Large intestine (tissue), 3 donors: ENCODE data around the gene SNAPC2. TPM values are rescaled to one million over a fixed set of nuclear protein-coding genes. Genes with fewer than 3 reads are reported as not detected.
"Not testable (repeated sequence)": the region's sequence is repeated elsewhere in the genome, so short reads cannot be mapped to it uniquely, and the experiment has no call there.

Source experiments
- DNase-seq, 2 donors: peaks; one replicate each; pipeline versions ENCODE4 v3.0.0 to v3.0.0-alpha.2; 2013
- H3K27ac ChIP-seq: one replicate; pipeline ENCODE4 v1.5.1; 2013; ENCODE audit warnings: low read length
- H3K27me3 ChIP-seq: 2 replicates; pipeline ENCODE4 v1.6.1; 2013; ENCODE audit warnings: low read length; ENCODE audit not compliant: control insufficient read depth, insufficient read depth
- H3K36me3 ChIP-seq: 2 replicates; pipeline ENCODE4 v1.6.1; 2013; ENCODE audit warnings: low read length; ENCODE audit not compliant: control insufficient read depth, insufficient read depth
- H3K4me1 ChIP-seq: one replicate; pipeline ENCODE4 v1.6.1; 2013; ENCODE audit warnings: low read length; ENCODE audit not compliant: control insufficient read depth, insufficient read depth
- H3K4me3 ChIP-seq: one replicate; pipeline ENCODE4 v1.5.1; 2013; ENCODE audit warnings: low read length
- H3K9me3 ChIP-seq: one replicate; pipeline ENCODE4 v1.6.1; 2013; ENCODE audit warnings: mild to moderate bottlenecking, low read depth, low read length, moderate library complexity; ENCODE audit not compliant: control insufficient read depth
- WGBS: methylation state at CpG from one replicate; pipeline ENCODE4 v1.1.5; 2013; ENCODE audit warnings: low lambda C conversion rate; ENCODE audit not compliant: insufficient coverage; 5-methylcytosine and 5-hydroxymethylcytosine counted together
- polyA plus RNA-seq: library from polyadenylated mRNA; unstranded; fragments of 120-200 nt; gene quantifications from one replicate; pipeline ENCODE4 v1.2.1, GENCODE V29; 2013

Gene SNAPC2
- polyA plus RNA-seq, 1 donor = 15.7 TPM

DNA sequence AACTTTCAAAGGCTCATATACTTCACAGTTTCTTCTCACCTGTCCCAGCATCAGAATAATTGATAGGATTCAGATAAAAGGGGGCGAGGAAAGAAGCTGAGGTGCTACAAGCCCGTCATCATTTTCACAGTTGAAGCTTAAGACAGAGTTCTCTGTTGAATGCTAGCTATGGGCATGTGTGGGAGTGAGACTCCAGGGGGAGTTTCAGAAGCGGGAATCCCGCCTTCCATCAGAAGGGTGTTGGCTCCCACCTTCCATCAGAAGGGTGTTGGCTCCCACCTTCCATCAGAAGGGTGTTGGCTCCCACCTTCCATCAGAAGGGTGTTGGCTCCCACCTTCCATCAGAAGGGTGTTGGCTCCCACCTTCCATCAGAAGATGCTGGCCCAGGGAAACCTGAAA, 40.9 kb downstream of the SNAPC2 start:
- H3K27me3 ChIP-seq, H3K9me3 ChIP-seq, H3K4me3 ChIP-seq, DNase-seq, H3K27ac ChIP-seq: not testable (repeated sequence)
- Histone ChIP-seq H3K36me3 (peaks cover 66% of the 10 kb centered on the region), H3K4me1 (peaks cover 12% of the 10 kb centered on the region)
- no CpG with 5 or more reads among the region's 4 CpGs for WGBS

DNA sequence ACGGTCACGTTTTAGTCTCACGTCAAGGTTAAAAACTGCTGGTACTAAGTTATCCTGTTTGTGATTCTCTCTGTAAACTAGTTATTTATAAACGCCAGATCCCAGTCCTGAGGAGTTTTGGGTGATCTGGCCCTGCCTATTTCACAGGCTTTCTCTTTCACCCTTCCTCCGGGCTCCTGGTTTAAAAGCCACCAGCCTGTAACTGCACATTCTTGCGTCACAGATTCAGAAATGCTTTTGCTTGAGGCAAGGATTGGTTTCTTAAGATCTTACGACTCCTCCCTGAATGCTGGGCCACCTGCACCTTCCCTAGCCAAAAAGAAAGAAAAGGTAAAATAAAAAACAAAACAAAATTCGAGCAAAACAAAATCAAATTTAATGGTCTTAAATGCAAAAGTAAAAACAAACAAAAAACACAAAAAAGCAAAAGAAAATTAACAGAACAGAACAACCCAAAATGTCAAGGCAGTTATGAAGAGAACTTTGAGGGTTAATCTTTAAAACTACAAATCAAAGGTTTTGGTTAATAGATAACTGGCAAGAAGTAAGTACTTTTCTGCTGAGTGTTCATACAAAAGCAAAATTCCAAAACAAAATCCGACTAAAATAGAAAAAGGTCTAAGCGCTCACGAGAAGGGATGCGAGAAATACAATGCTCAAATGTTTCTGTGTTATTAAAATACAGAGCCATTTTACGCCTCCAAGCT, 41.9 kb downstream of the SNAPC2 start:
- no peak for DNase-seq
- peaks cover 12% of the 10 kb centered on the region for H3K4me1 ChIP-seq
- H3K36me3 ChIP-seq = peaks cover 76% of the 10 kb centered on the region
- H3K9me3 ChIP-seq = peaks cover 2% of the 10 kb centered on the region
- no peak overlapping the region for H3K4me3 ChIP-seq
- WGBS = 42% methylated on average over 9 of the region's 13 CpGs
- H3K27me3 ChIP-seq = no peaks in the 10 kb centered on the region
- no peak overlapping the region for H3K27ac ChIP-seq

DNA sequence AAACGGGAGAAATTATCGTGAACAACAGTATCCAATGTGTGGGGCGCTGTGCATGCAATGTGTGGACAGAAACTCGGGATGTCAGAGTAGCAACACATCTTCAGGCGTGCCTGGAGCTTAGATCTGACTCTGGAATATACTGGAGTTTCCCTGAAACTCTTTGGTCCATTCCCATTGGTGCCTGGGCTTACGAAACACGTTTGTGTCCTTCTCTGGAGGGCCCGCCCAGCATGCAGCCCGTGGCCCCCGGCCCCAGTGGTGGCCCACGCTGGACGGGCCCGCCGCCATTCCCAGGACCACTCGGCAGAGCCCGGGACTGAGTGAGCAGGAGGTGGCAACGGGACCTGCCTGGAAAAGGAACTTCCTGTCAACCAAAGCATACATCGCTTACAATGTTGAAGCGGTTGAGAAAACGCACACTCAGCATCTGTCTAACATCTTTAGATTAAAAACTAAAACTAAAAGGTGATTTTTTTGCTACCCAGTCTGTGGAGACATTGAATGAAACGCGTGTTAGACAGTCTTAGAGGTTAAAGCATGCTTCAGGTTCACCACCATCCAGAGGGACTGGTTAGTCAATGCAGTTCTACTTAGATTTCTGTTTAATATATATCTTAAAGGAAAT, 42.6 kb downstream of the SNAPC2 start:
- peaks cover 12% of the 10 kb centered on the region for H3K4me1 ChIP-seq

DNA sequence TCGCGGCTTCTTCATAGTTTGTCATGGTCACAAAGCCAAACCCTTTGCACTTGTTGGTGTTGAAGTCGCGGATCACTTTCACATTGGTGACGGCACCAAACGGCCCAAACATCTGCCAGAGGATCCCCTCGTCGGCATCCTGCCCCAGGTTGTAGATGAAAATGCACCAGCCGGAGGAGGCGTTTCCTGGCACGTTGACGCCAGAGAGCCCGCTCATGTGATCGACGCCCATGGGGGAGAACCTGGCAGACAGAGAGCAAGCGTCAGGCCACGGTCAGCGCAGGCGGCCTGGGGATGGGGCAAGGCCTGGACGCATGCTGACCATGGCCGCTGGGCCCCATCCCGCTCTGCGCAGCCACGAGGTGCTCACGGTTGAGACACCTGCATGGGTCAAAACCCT, 43.4 kb downstream of the SNAPC2 start:
- Histone ChIP-seq H3K36me3 (peaks cover 79% of the 10 kb centered on the region), H3K27me3 (no peaks in the 10 kb centered on the region), H3K4me3 (no peak overlapping the region), H3K9me3 (peaks cover 2% of the 10 kb centered on the region), H3K4me1 (peaks cover 12% of the 10 kb centered on the region), H3K27ac (no peak overlapping the region)
- DNase-seq = no peak
- WGBS = no CpG with 5 or more reads among the region's 25 CpGs

More for the DNA sequence above, 42.6 kb downstream of the SNAPC2 start:
- Histone ChIP-seq H3K36me3 (peaks cover 79% of the 10 kb centered on the region), H3K4me3 (no peak overlapping the region), H3K9me3 (peaks cover 2% of the 10 kb centered on the region), H3K27ac (no peak overlapping the region), H3K27me3 (no peaks in the 10 kb centered on the region)
- peak in 1 of 2 donors; percentile 25 for DNase-seq
- no CpG with 5 or more reads among the region's 22 CpGs for WGBS

DNA sequence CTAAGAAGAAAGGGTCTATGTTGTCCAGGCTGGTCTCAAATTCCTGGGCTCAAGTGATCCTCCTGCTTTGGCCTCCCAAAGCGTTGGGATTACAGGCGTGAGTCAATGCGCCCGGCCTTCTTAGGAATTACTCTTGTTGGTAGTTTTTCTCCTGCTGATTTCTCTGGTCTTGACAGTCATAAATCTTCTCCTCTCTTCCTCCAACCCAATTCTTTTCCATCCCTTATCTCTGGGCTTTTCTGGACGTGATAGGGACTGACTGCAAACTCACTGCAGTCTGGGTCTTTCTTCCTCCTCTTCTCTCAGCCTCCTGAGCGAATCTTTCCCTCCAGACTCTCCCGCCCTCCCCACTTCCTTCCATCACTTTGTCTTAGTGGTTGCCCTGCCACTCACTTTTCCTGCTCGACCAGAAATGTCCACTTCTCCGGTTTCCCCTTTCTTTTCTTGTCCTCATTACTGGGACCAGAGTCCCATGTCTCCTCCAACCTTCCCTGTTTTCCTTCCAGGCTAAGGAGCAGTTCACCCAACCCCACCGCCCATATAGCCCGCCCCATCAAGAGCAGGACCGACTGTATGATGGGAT, 45.2 kb downstream of the SNAPC2 start:
- H3K36me3 ChIP-seq = peaks cover 85% of the 10 kb centered on the region
- 62% methylated on average over 3 of the region's 12 CpGs for WGBS

DNA sequence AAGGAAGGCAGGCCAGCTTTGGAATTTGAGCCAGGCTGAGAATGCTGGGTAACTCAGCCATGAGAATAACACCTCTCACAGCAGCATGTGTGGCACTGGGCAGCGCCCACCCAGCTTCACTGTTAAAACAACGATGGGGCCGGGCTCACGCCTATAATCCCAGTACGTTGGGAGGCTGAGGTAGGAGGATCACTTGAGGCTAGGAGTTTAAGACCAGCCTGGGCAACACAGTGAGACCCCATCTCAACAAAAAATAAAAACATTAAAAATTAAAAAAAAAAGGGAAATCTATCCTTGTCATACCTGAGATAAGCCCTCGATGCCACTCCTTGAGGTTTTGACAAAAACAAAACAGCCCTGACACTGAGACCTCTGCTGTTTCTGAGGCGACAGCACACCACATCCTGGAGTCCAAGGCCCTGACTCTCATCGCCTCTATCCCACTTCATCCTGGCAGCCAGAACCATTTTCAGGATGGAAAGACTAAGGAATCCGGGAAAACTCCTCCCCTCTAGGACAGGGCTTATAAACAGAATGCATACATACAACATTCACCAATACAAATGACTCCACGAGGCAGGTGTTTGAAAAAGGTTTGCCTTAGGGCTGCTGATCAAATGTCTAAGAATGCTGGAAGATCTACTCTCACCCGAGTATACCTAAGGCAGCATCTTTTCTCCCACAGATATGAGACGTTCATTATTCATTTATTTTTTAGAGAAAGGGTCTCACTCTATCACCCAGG, 46.0 kb downstream of the SNAPC2 start:
- Histone ChIP-seq H3K27ac (no peak overlapping the region), H3K36me3 (peaks cover 81% of the 10 kb centered on the region), H3K4me1 (peaks cover 12% of the 10 kb centered on the region), H3K9me3 (peaks cover 2% of the 10 kb centered on the region), H3K4me3 (no peak overlapping the region), H3K27me3 (no peaks in the 10 kb centered on the region)
- DNase-seq = no peak
- WGBS = 100% methylated on average over 1 of the region's 12 CpGs

More for the DNA sequence above, 45.2 kb downstream of the SNAPC2 start:
- Histone ChIP-seq H3K27ac (no peak overlapping the region), H3K4me1 (peaks cover 12% of the 10 kb centered on the region), H3K9me3 (peaks cover 2% of the 10 kb centered on the region), H3K27me3 (no peaks in the 10 kb centered on the region), H3K4me3 (no peak overlapping the region)
- DNase-seq = no peak

DNA sequence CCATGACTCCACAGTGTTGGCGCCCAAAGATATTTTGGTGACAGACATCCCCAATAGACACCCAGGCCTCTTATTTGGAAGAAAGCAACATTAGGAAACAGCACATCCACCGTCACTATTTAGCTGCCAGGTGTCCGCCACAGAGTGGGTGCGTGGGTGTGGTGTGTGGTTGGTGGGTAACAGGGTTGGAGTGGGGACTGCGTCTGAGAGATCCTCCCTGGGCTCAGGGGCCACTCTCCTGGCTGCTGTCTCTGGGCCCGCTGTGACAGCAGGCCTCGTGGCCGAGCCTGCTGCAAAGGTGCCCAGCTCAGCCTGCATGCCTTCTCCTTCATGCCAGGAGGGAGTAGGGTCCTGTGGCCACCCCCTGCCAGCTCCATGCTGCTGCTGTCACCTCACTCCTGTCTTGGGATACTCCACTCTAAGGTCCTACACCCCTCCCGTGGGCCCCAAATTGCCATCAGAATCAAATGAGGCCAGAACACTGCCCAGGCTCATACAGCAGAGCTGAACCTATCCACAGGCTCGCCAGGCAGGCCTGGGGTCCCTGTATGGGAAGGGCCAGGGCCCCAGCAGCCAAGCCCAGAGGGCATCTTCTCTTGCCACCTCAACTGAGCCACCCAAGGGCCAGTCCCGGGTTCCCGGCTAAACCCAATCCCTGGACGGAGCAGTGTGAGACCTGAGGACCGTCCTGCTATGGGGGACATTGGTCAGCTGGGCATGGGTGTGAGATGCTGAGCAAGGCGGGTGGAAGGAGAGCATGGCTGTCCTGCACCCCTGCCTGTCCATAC, 48.1 kb downstream of the SNAPC2 start:
- H3K36me3 ChIP-seq = peaks cover 80% of the 10 kb centered on the region
- no CpG with 5 or more reads among the region's 15 CpGs for WGBS
- no peak overlapping the region for H3K27ac ChIP-seq
- no peaks in the 10 kb centered on the region for H3K27me3 ChIP-seq
- no peak overlapping the region for H3K4me3 ChIP-seq
- H3K4me1 ChIP-seq = no peaks in the 10 kb centered on the region
- H3K9me3 ChIP-seq = peaks cover 2% of the 10 kb centered on the region
- DNase-seq = no peak

DNA sequence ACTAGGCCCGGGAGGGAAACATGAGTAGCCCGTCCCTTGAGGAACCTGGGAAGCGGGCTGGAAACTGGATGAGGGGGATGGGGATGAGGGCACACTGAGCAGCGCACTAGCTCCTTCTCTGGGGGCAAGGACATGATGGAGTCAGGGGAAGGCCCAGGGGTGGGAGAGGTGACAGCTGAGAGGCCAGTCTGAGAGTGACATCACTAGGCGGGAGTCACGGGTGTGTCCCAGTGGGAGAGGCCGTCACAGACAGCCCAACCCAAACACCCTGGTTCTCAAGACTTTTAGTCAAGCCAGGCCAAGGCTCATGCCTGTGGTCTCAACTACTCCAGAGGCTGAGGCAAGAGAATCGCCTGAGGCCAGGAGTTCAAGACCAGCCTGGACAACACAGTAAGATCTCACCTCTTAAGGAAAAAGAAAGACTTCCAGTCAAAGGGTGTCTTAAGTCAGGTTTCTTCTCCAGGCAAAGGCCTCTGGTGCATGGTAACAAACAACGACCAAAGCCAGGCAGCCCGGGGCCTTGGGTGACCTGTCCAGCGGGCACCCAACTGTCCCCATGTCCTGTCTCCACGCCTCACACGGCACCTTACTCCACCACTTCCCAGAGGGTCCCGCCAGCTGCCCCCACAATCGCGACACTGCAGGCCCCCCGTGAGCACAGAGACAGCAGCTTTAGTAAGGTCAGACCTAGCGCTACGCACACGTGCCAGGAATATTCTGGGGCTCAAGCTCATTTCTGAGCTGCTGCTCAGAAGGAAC, 48.8 kb downstream of the SNAPC2 start:
- H3K27ac ChIP-seq = no peak overlapping the region
- H3K36me3 ChIP-seq = peaks cover 79% of the 10 kb centered on the region
- no peaks in the 10 kb centered on the region for H3K27me3 ChIP-seq
- DNase-seq = no peak
- no peaks in the 10 kb centered on the region for H3K9me3 ChIP-seq
- no peaks in the 10 kb centered on the region for H3K4me1 ChIP-seq
- no CpG with 5 or more reads among the region's 20 CpGs for WGBS
- H3K4me3 ChIP-seq = no peak overlapping the region

DNA sequence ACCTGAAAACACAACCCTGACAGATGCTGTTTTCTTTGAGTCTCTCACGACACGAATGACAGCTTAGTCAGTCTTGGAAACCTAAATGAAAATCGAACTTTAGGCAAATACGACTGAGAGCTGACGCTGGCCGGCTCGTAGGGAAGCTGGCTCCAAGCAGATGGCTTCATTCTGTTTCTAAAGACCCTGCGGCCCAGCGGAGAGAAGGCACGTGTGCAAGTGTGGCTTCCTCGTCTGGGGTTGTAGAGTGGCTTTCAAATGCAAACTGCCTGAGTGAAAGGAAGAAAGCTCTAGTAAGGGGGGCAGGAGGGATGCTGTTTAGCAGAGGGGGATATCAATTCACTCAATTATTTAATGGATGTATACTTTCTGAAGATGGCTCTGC, 49.4 kb downstream of the SNAPC2 start:
- WGBS = no CpG with 5 or more reads among the region's 11 CpGs
- H3K27ac ChIP-seq = no peak overlapping the region
- H3K4me3 ChIP-seq = no peak overlapping the region
- DNase-seq = no peak
- H3K4me1 ChIP-seq = no peaks in the 10 kb centered on the region
- H3K27me3 ChIP-seq = no peaks in the 10 kb centered on the region
- peaks cover 80% of the 10 kb centered on the region for H3K36me3 ChIP-seq
- no peaks in the 10 kb centered on the region for H3K9me3 ChIP-seq
